K562 (cell line): ENCODE measurements around the gene PI4KA. TPM values are rescaled to one million over a fixed set of nuclear protein-coding genes. Genes with fewer than 3 reads are reported as not detected.

Experiments used
- BCOR ChIP-seq: fragments of 450-650 bp; IDR thresholded peaks from 2 replicates; pipeline ENCODE4 v1.6.1; 2016
- CBX2 ChIP-seq: fragments of 200-600 bp; sonication (generic); IDR thresholded peaks from one replicate; pipeline ENCODE4 v1.6.1; 2012; ENCODE audit warnings: mild to moderate bottlenecking, low read length, inconsistent platforms; ENCODE audit not compliant: insufficient read depth, poor library complexity, severe bottlenecking
- CC2D1A ChIP-seq: fragments of 450-650 bp; IDR thresholded peaks from 2 replicates; pipeline ENCODE4 v1.6.1; 2017; ENCODE audit warnings: mild to moderate bottlenecking
- FOS ChIP-seq: IDR thresholded peaks from 3 replicates; pipeline ENCODE4 v1.6.1; 2011; ENCODE audit not compliant: insufficient read length; ENCODE audit errors: extremely low read depth
- HDAC3 ChIP-seq: fragments of 450-650 bp; IDR thresholded peaks from 2 replicates; pipeline ENCODE4 v1.6.1; 2018; ENCODE audit warnings: borderline replicate concordance, mild to moderate bottlenecking, moderate library complexity; ENCODE audit not compliant: partially characterized antibody
- KAT2B ChIP-seq: IDR thresholded peaks from one replicate; pipeline ENCODE4 v1.6.1; 2012; ENCODE audit warnings: low read depth, mild to moderate bottlenecking, control low read depth, inconsistent platforms, low read length, moderate library complexity
- MAFF ChIP-seq: IDR thresholded peaks from 2 replicates; pipeline ENCODE4 v1.6.1; 2012; ENCODE audit warnings: low read length, improper control_type of control experiment
- NFYB ChIP-seq: IDR thresholded peaks from 2 replicates; pipeline ENCODE4 v1.6.1; 2011; ENCODE audit warnings: mild to moderate bottlenecking, moderate library complexity; ENCODE audit not compliant: insufficient read length; ENCODE audit errors: extremely low read depth
- PHB2 ChIP-seq: fragments of 450-650 bp; IDR thresholded peaks from 2 replicates; pipeline ENCODE4 v1.6.1; 2017; ENCODE audit warnings: low read depth
- PHTF2 ChIP-seq: fragments of 250-450 bp; sonication (Bioruptor Pico); IDR thresholded peaks from 2 replicates; pipeline ENCODE4 v1.5.0; 2021; ENCODE audit warnings: mild to moderate bottlenecking
- PYGO2 ChIP-seq: fragments of 450-650 bp; IDR thresholded peaks from 2 replicates; pipeline ENCODE4 v1.6.1; 2016; ENCODE audit warnings: mild to moderate bottlenecking, missing genetic modification characterization, moderate library complexity, missing compliant biosample characterization
- RBBP5 ChIP-seq: fragments of 200-600 bp; sonication (generic); IDR thresholded peaks from 2 replicates; pipeline ENCODE4 v1.6.1; 2012; ENCODE audit warnings: borderline replicate concordance, mild to moderate bottlenecking, low read length, control low read depth, inconsistent platforms; ENCODE audit not compliant: insufficient read depth, poor library complexity, severe bottlenecking
- RNF2 ChIP-seq: sonication (generic); IDR thresholded peaks from 2 replicates; pipeline ENCODE4 v1.6.1; 2016
- SMAD2 ChIP-seq: fragments of 150-350 bp; IDR thresholded peaks from 2 replicates; pipeline ENCODE4 v1.6.1; 2014; ENCODE audit warnings: low read depth, mild to moderate bottlenecking, low read length
- SMAD3 ChIP-seq: fragments of 450-650 bp; formaldehyde crosslinking; conservative IDR thresholded peaks from 2 replicates; pipeline ENCODE4 v1.4.0; 2020; ENCODE audit warnings: mild to moderate bottlenecking
- TAF9B ChIP-seq: fragments of 450-650 bp; IDR thresholded peaks from 2 replicates; pipeline ENCODE4 v1.6.1; 2018; ENCODE audit warnings: mild to moderate bottlenecking; ENCODE audit not compliant: partially characterized antibody
- ZC3H11A ChIP-seq: IDR thresholded peaks from 2 replicates; pipeline ENCODE4 v1.6.1; 2012; ENCODE audit warnings: low read depth, low read length, improper control_type of control experiment
- ZC3H8 ChIP-seq: fragments of 450-650 bp; IDR thresholded peaks from 2 replicates; pipeline ENCODE4 v1.6.1; 2017
- ZFPM2 ChIP-seq: fragments of 250-450 bp; sonication (Bioruptor Pico); IDR thresholded peaks from 2 replicates; pipeline ENCODE4 v1.5.1; 2022; ENCODE audit warnings: mild to moderate bottlenecking
- polyA plus RNA-seq, 8 experiments: library from polyadenylated mRNA; depleted of rRNA in 4 of 8; stranded (reverse) in 5 of 8; unstranded in 3 of 8; fragments of >200 nt; fragmentation: Nextera tagmentation in 2 of 8; fragmentation: Illumina TruSeq in 1 of 8; extraction: Ambion mirVana in 2 of 8; extraction: Trizol in 1 of 8; gene quantifications; 2 replicates each; pipeline versions ENCODE4 v1.2.1 to v1.2.3, GENCODE V29; 2011 to 2014; ENCODE audit warnings: inconsistent platforms in 1 of 8, missing spikeins in 1 of 8
- total RNA-seq, 7 experiments: library from RNA; depleted of rRNA in 6 of 7; stranded (reverse); fragments of >200 nt in 6 of 7; fragmentation: Illumina TruSeq in 2 of 7; extraction: Trizol in 2 of 7; gene quantifications; 2 replicates each; pipeline versions ENCODE4 v1.2.1 to v1.2.3, GENCODE V29; 2011 to 2021; ENCODE audit warnings: low replicate concordance in 1 of 7
- TF ChIP-seq, protein P1 (sequence below): sonication (generic); formaldehyde crosslinking; IDR thresholded peaks from 2 replicates; pipeline ENCODE4 v1.8.0; 2023; ENCODE audit warnings: mild to moderate bottlenecking, missing genetic modification reagents
- TF ChIP-seq, protein P2 (sequence below): fragments of 250-450 bp; sonication (Bioruptor Pico); IDR thresholded peaks from 2 replicates; pipeline ENCODE4 v1.4.0; 2020; ENCODE audit warnings: mild to moderate bottlenecking, moderate library complexity
- TF ChIP-seq, protein P3 (sequence below): fragments of 450-650 bp; IDR thresholded peaks from 2 replicates; pipeline ENCODE4 v1.6.1; 2018; ENCODE audit warnings: mild to moderate bottlenecking, low read depth; ENCODE audit not compliant: partially characterized antibody
- TF ChIP-seq, protein P4 (sequence below): IDR thresholded peaks from 2 replicates; pipeline ENCODE4 v1.6.1; 2016; ENCODE audit warnings: missing genetic modification characterization, missing compliant biosample characterization

PI4KA gene
- total and polyA plus RNA-seq, 9 of the 15 experiments (the other 6 are each of a cell fraction or from before 2014, with no cell fraction given), result 7.3 to 187 (median 84.7) TPM

DNA sequence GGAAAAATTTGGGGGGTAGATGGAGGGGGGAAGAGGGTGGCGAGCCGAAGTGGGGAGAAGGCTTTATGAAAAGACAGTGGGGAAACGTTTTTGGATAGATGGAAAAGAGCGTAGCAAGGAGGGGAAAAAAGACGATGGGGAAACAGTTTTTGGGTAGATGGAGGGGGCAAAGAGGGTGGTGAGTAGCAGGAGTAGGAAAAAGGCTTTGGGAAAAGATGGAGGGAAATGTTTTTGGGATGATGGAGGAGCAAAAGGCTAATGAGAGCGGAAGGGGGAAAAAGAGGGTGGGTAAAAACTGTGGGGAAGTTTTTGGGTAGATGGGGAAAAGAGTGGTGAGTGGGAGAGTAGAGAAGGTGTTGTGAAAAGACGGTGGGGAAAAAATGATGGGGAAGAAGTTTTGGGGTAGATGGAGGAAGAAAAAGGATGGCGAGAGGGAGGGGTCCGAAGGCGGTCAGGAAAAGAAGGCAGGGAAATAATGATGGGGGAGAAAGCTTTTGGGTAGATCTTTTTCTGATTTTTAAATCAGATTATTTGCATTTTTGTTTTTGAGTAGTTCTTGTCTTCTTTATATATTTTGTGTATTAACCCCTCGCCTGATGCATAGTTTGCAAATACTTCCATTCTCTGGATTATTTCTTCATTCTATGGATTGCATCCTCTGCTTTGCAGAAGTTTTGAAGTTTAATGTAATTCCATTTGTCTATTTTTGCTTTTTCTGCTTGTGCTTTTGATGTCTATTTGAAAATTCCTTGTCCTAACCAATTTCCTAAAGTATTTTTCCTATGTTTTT, 200.0 kb downstream of the PI4KA start (continued):
- peak; percentile 25 for TF ChIP-seq CBX2
- no peak for TF ChIP-seq MAFF
- no peak for TF ChIP-seq NFYB
- TF ChIP-seq ZC3H11A, result no peak
- no peak for TF ChIP-seq PYGO2 (tag)
- TF ChIP-seq HDAC3, result no peak
- TF ChIP-seq ZC3H8, result 0 out of 2 replicates have a peak, but pooled peaks have one; percentile 34
- TF ChIP-seq SMAD2, result no peak
- TF ChIP-seq ZFPM2 (CRISPR knock-in tag), result 0 out of 2 replicates have a peak, but pooled peaks have one; percentile 51
- no peak for TF ChIP-seq TAF9B
- TF ChIP-seq PHTF2 (CRISPR knock-in tag), result no peak
- TF ChIP-seq RNF2, result no peak
- TF ChIP-seq, protein P1, sequence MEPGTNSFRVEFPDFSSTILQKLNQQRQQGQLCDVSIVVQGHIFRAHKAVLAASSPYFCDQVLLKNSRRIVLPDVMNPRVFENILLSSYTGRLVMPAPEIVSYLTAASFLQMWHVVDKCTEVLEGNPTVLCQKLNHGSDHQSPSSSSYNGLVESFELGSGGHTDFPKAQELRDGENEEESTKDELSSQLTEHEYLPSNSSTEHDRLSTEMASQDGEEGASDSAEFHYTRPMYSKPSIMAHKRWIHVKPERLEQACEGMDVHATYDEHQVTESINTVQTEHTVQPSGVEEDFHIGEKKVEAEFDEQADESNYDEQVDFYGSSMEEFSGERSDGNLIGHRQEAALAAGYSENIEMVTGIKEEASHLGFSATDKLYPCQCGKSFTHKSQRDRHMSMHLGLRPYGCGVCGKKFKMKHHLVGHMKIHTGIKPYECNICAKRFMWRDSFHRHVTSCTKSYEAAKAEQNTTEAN (CRISPR knock-in tag), result no peak
- TF ChIP-seq, protein P2, sequence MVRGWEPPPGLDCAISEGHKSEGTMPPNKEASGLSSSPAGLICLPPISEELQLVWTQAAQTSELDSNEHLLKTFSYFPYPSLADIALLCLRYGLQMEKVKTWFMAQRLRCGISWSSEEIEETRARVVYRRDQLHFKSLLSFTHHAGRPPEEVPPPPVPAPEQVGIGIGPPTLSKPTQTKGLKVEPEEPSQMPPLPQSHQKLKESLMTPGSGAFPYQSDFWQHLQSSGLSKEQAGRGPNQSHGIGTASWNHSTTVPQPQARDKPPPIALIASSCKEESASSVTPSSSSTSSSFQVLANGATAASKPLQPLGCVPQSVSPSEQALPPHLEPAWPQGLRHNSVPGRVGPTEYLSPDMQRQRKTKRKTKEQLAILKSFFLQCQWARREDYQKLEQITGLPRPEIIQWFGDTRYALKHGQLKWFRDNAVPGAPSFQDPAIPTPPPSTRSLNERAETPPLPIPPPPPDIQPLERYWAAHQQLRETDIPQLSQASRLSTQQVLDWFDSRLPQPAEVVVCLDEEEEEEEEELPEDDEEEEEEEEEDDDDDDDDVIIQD (CRISPR knock-in tag), result no peak
- TF ChIP-seq RBBP5, result no peak
- no peak for TF ChIP-seq KAT2B
- TF ChIP-seq, protein P3, sequence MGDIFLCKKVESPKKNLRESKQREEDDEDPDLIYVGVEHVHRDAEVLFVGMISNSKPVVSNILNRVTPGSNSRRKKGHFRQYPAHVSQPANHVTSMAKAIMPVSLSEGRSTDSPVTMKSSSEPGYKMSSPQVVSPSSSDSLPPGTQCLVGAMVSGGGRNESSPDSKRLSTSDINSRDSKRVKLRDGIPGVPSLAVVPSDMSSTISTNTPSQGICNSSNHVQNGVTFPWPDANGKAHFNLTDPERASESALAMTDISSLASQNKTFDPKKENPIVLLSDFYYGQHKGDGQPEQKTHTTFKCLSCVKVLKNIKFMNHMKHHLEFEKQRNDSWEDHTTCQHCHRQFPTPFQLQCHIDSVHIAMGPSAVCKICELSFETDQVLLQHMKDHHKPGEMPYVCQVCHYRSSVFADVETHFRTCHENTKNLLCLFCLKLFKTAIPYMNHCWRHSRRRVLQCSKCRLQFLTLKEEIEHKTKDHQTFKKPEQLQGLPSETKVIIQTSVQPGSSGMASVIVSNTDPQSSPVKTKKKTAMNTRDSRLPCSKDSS, result no peak
- 0 out of 2 replicates have a peak, but pooled peaks have one; percentile 48 for TF ChIP-seq PHB2
- 0 out of 2 replicates have a peak, but pooled peaks have one; percentile 14 for TF ChIP-seq CC2D1A
- TF ChIP-seq, protein P4, sequence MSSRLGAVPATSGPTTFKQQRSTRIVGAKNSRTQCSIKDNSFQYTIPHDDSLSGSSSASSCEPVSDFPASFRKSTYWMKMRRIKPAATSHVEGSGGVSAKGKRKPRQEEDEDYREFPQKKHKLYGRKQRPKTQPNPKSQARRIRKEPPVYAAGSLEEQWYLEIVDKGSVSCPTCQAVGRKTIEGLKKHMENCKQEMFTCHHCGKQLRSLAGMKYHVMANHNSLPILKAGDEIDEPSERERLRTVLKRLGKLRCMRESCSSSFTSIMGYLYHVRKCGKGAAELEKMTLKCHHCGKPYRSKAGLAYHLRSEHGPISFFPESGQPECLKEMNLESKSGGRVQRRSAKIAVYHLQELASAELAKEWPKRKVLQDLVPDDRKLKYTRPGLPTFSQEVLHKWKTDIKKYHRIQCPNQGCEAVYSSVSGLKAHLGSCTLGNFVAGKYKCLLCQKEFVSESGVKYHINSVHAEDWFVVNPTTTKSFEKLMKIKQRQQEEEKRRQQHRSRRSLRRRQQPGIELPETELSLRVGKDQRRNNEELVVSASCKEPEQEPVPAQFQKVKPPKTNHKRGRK (tag), result no peak
- TF ChIP-seq SMAD3 (CRISPR knock-in tag), result no peak
- no peak for TF ChIP-seq BCOR
- no peak for TF ChIP-seq FOS
